ENCODE measurements around the gene ADAMTS2.

DNA sequence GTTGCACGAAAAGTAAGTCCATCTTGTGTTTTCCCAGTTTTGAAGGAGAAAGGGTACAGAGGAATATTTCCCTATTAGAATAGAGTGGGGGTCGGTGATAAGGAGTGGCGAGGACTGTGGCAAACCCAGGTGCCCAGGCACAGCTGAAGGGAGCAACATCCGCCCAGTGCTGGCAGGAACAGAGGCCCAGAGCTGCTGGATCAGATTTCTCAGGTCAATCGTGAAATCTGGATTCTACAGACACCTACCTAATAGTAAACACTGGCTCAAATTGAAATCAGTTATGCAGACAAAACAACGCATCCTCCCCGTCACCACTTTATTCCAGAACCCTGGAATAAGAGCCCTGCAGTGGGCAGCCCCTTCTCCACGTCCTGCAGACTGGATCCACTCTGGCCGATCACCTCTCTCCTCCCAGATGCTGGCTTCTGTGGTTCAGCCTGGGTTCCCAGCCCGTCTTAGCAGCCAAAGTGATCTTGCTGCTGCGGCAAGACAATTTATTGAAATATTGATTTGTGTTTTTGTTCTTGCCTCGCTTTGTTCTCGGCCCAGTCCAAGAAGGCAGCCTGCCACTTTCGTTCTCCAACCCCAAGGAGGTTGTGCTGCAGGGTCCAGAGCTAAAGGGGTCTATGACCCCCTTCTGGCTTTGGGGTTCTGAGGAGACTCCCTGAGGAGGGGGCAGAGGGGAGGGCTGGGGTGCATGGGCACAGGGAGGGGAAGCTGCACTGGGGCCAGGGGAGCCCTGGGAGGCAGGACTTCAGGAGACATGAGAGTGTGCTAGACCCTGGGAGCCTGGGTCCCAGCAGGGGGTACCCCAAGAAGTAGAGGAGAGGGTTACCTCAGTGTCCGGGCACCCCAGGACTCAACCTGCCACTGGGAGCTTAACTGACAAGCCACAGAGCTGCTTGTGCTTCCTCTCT is 181.8 kb downstream of the ADAMTS2 start:
- TF ChIP-seq CTCF (IDR thresholded peaks at IDR 0.05) (no peak), POLR2A (IDR thresholded peaks at IDR 0.05) (no peak)
